Fibroblast of lung (primary cell): ENCODE results near the gene HIP1R. TPM values are rescaled to one million over a fixed set of nuclear protein-coding genes. Genes with fewer than 3 reads are reported as not detected.
A peak's percentile ranks its signal among the peaks of the same experiment; 100 is the strongest.
"Not testable (repeated sequence)": the region's sequence is repeated elsewhere in the genome, so short reads cannot be mapped to it uniquely, and the experiment has no call there.

Source experiments
- DNase-seq, 2 donors: peaks; one replicate each; pipeline versions ENCODE4 v3.0.0 to v3.0.0-alpha.2; 2010; ENCODE audit warnings: low read depth in 2 of 2
- H2AFZ ChIP-seq: 2 replicates; pipeline ENCODE4 v1.5.1; 2012; ENCODE audit warnings: low read length, control low read depth, inconsistent platforms
- H3K27ac ChIP-seq: 2 replicates; pipeline ENCODE4 v1.5.1; 2011; ENCODE audit warnings: low read length, control low read depth; ENCODE audit not compliant: insufficient read depth
- H3K27me3 ChIP-seq: 2 replicates; pipeline ENCODE4 v1.5.1; 2011; ENCODE audit warnings: mild to moderate bottlenecking, low read length; ENCODE audit not compliant: control insufficient read depth, insufficient read depth
- H3K36me3 ChIP-seq: 2 replicates; pipeline ENCODE4 v1.5.1; 2011; ENCODE audit warnings: low read length; ENCODE audit not compliant: control insufficient read depth, insufficient read depth
- H3K4me1 ChIP-seq: 2 replicates; pipeline ENCODE4 v1.5.1; 2011; ENCODE audit warnings: low read length; ENCODE audit not compliant: control insufficient read depth, insufficient read depth; ENCODE audit errors: extremely low read depth
- H3K4me2 ChIP-seq: 2 replicates; pipeline ENCODE4 v1.5.1; 2011; ENCODE audit warnings: low read length, control low read depth; ENCODE audit not compliant: insufficient read depth; ENCODE audit errors: extremely low read depth
- H3K4me3 ChIP-seq, 4 experiments: fragments of 200-600 bp in 1 of 4; sonication (generic) in 1 of 4; replicated peaks in 1 of 4; 2 replicates each; pipeline ENCODE4 v1.5.1; 2011 to 2016; ENCODE audit warnings: low read length in 4 of 4, low read depth in 3 of 4, mild to moderate bottlenecking in 3 of 4, control low read depth in 2 of 4, inconsistent platforms in 1 of 4, mixed read lengths in 1 of 4; ENCODE audit not compliant: insufficient read depth in 1 of 4; ENCODE audit errors: control extremely low read depth in 1 of 4
- H3K79me2 ChIP-seq: 2 replicates; pipeline ENCODE4 v1.5.1; 2012; ENCODE audit warnings: mild to moderate bottlenecking, low read length, inconsistent platforms; ENCODE audit not compliant: control insufficient read depth, insufficient read depth
- H3K9ac ChIP-seq: 2 replicates; pipeline ENCODE4 v1.5.1; 2011; ENCODE audit warnings: mild to moderate bottlenecking, low read length, control low read depth; ENCODE audit not compliant: insufficient read depth
- H3K9me3 ChIP-seq: 2 replicates; pipeline ENCODE4 v1.5.1; 2012; ENCODE audit warnings: low read depth, low read length; ENCODE audit not compliant: control insufficient read depth, insufficient read depth
- H4K20me1 ChIP-seq: 2 replicates; pipeline ENCODE4 v1.5.1; 2011; ENCODE audit warnings: low read length; ENCODE audit not compliant: control insufficient read depth, insufficient read depth; ENCODE audit errors: extremely low read depth
- EZH2 ChIP-seq: IDR thresholded peaks from 2 replicates; pipeline ENCODE4 v1.5.1; 2012; ENCODE audit warnings: low read length, control low read depth, mild to moderate bottlenecking; ENCODE audit errors: missing control alignments
- polyA plus RNA-seq, 2 donors: library from polyadenylated mRNA; depleted of rRNA in 1 of 2; stranded (reverse) in 1 of 2; unstranded in 1 of 2; fragments of >200 nt; gene quantifications; 2 replicates each; pipeline ENCODE4 v1.2.1, GENCODE V29; 2011 to 2012; ENCODE audit warnings: missing spikeins in 1 of 2
- total RNA-seq: library from RNA; depleted of rRNA; stranded (reverse); fragments of >200 nt; gene quantifications from 2 replicates; pipeline ENCODE4 v1.2.1, GENCODE V29; 2014
- TF ChIP-seq, protein P1 (sequence below), 2 donors: IDR thresholded peaks in 1 of 2; conservative IDR thresholded peaks in 1 of 2; 1 replicate in 1 of 2; 2 replicates in 1 of 2; pipeline ENCODE4 v1.5.1; 2011 to 2012; ENCODE audit warnings: low read length in 2 of 2, control low read depth in 1 of 2, inconsistent platforms in 1 of 2, low read depth in 1 of 2, mild to moderate bottlenecking in 1 of 2

HIP1R gene
- total and polyA plus RNA-seq, 2 donors (not counting 1 experiment from before 2014, with no cell fraction given): 3.4 to 21.3 TPM

DNA sequence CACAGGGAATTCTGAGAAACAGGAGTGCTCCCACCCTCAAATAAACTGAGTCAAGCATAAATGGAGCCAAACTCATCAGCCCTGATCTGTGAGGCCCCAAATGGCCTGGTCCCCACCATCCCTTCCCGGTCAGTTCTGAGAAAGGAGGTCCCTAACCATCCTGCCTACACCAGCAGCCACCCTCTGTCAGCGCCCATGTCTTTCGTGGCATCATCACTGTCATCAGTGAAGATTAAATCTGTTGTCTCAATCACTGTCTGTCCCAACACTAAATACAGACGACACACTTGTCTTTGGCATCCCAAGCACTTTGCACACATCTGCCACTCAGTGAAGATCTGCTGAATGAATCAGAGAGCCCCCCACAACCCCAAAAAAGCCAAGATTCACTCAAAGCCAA is 38.3 kb downstream of the HIP1R start:
- no peaks in the 10 kb centered on the region for H3K27me3 ChIP-seq
- H3K27ac ChIP-seq: no peak overlapping the region
- peaks cover 18% of the 10 kb centered on the region for H3K4me1 ChIP-seq
- no peak overlapping the region for H3K4me2 ChIP-seq
- no peak overlapping the region for H3K9ac ChIP-seq
- H3K9me3 ChIP-seq: no peaks in the 10 kb centered on the region
- no peak overlapping the region for H3K4me3 ChIP-seq
- no peaks in the 10 kb centered on the region for H4K20me1 ChIP-seq
- no peak overlapping the region for H2AFZ ChIP-seq
- no peak for TF ChIP-seq EZH2
- TF ChIP-seq, protein P1, sequence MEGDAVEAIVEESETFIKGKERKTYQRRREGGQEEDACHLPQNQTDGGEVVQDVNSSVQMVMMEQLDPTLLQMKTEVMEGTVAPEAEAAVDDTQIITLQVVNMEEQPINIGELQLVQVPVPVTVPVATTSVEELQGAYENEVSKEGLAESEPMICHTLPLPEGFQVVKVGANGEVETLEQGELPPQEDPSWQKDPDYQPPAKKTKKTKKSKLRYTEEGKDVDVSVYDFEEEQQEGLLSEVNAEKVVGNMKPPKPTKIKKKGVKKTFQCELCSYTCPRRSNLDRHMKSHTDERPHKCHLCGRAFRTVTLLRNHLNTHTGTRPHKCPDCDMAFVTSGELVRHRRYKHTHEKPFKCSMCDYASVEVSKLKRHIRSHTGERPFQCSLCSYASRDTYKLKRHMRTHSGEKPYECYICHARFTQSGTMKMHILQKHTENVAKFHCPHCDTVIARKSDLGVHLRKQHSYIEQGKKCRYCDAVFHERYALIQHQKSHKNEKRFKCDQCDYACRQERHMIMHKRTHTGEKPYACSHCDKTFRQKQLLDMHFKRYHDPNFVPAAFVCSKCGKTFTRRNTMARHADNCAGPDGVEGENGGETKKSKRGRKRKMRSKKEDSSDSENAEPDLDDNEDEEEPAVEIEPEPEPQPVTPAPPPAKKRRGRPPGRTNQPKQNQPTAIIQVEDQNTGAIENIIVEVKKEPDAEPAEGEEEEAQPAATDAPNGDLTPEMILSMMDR (conservative IDR thresholded peaks at IDR 0.05 in 1 of 2, IDR thresholded peaks at IDR 0.05 in 1 of 2; ENCODE audit: low read depth in 1 of 2, low read length in 2 of 2): no peak
- DNase-seq: no peak
- H3K79me2 ChIP-seq: peaks cover 64% of the 10 kb centered on the region
- peaks cover 6% of the 10 kb centered on the region for H3K36me3 ChIP-seq

DNA sequence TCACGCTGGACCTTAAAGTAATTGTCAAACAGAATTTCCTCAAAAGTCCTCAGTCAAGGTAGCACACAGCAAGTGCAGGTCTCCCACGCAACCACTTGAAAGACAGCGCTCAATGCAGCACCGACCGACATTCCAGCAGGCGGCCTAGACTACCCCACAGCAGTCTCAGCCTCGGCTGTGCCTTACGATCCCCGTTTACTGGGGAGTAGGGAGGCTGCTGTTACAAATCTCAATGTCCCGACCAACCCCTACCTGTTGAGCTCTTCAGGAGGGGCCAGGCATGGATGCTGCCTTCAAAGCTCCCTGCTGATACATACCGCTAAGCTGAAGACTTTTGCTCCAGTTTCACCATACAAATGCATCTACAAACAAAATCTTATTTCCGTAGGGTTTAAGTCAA is 38.8 kb downstream of the HIP1R start:
- peaks cover 68% of the 10 kb centered on the region for H3K79me2 ChIP-seq
- H3K4me3 ChIP-seq: no peak overlapping the region
- DNase-seq: no peak
- H3K4me1 ChIP-seq: peaks cover 18% of the 10 kb centered on the region
- H3K4me2 ChIP-seq: no peak overlapping the region
- TF ChIP-seq, protein P1 (conservative IDR thresholded peaks at IDR 0.05 in 1 of 2, IDR thresholded peaks at IDR 0.05 in 1 of 2; ENCODE audit: low read depth in 1 of 2, low read length in 2 of 2): no peak
- no peak for TF ChIP-seq EZH2
- H4K20me1 ChIP-seq: no peaks in the 10 kb centered on the region
- no peak overlapping the region for H3K9ac ChIP-seq
- H3K27me3 ChIP-seq: no peaks in the 10 kb centered on the region
- H3K27ac ChIP-seq: no peak overlapping the region
- peaks cover 6% of the 10 kb centered on the region for H3K36me3 ChIP-seq
- H3K9me3 ChIP-seq: no peaks in the 10 kb centered on the region
- no peak overlapping the region for H2AFZ ChIP-seq

DNA sequence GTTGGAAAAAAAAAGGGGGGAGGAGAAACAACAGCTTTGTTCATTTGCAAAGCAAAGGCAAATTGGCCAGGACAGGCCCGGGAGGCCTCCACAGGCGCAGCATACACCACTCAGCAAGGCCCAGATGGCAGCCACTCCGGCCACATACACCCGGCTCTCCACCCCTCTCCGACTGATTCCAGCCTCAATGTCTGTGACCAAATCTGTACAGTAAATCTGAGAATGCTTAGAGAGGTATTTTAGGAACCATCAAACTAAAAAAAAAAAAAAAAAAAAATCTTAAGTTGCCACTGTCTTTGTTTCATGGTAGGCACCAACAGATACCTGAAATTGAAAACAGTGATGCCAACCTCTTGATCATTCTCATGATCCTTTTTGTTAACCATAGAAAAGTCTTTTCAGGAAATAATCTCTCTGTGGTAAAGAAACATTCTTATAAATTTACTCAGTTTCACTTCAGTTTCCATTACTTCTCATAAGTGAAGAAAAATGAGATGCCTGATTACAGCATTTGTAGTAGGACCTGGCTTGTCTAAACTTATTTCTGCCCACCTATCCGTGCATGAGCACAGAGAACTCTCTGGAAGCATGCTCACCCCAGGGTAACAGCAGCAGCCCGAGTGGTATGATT is 40.4 kb downstream of the HIP1R start:
- DNase-seq: peak in 1 of 2 donors; percentile 52
- Histone ChIP-seq H3K4me3 (no peak overlapping the region), H3K9ac (no peak overlapping the region), H3K4me2 (no peak overlapping the region), H2AFZ (no peak overlapping the region), H3K79me2 (peaks cover 73% of the 10 kb centered on the region), H4K20me1 (no peaks in the 10 kb centered on the region), H3K27me3 (no peaks in the 10 kb centered on the region), H3K27ac (no peak overlapping the region), H3K4me1 (peaks cover 22% of the 10 kb centered on the region), H3K36me3 (no peaks in the 10 kb centered on the region), H3K9me3 (no peaks in the 10 kb centered on the region)
- no peak for TF ChIP-seq EZH2
- TF ChIP-seq, protein P1 (conservative IDR thresholded peaks at IDR 0.05 in 1 of 2, IDR thresholded peaks at IDR 0.05 in 1 of 2; ENCODE audit: low read depth in 1 of 2, low read length in 2 of 2): no peak

DNA sequence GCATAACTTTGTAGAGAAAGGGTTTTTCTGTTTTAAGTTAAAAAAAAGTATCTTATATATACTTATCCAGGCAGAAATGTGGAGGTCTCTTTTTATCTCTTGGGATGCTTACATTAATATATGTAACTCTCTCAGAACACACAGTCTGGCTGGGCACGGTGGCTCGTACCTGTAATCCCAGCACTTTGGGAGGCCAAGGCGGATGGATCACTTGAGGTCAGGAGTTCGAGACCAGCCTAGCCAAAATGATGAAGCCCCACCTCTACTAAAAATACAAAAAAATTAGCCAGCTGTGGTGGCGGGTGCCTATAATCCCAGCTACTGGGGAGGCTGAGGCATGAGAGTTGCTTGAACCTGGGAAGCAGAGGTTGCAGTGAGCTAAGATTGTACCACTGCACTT is 41.0 kb downstream of the HIP1R start:
- H3K9ac ChIP-seq, H2AFZ ChIP-seq, H3K27me3 ChIP-seq, DNase-seq, H3K36me3 ChIP-seq, H3K27ac ChIP-seq, H3K4me3 ChIP-seq, H4K20me1 ChIP-seq, H3K9me3 ChIP-seq, H3K4me2 ChIP-seq: not testable (repeated sequence)
- peaks cover 22% of the 10 kb centered on the region for H3K4me1 ChIP-seq
- peaks cover 76% of the 10 kb centered on the region for H3K79me2 ChIP-seq
